GM19099 (cell line): ENCODE measurements around the gene GPRIN3.

Experiments
- POLR2A ChIP-seq: IDR thresholded peaks from 3 replicates; pipeline ENCODE4 v1.6.1; 2011; ENCODE audit warnings: low read depth; ENCODE audit not compliant: insufficient read length; ENCODE audit errors: extremely low read depth

Gene GPRIN3

GRCh38 chr4:89329280-89329679 is 21.7 kb upstream of the GPRIN3 start:
- TF ChIP-seq POLR2A, result no peak

DNA sequence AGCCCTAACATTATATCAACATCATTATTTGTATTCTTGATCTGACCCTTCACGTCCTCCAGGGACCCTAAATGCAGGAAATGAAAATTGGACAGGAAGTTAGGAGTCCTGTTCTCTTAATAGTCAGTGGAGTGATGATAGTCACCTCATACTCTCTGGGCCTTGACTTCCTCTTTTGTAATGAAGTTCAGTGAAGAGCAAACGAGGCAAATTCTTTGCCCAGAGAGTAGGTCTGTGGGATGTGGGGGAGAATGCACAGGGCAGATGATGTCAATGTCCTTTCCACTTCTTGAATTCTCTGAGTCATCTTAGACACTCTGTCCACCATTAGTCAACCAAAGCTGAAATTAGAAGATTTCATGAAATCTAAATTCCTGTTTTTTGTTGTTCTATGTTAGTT is 17.1 kb upstream of the GPRIN3 start:
- TF ChIP-seq POLR2A, result no peak

DNA sequence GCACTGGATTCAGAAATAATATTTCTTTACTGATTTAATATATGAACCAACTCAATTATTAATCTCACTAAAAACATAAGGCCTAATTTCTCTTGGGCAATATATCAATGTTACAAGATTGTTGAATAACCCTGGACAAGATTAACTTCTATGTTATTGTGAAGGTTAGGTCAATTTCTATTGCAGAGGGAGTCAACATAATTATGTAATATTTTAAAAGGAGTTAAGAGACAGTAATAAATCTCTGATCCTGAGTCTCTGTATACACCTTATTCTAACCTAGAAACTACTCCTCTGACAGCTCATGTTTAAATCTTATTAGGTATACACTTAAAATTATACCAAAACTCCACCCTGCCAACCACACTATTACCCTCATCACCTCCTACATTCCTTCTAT is 15.1 kb upstream of the GPRIN3 start:
- no peak for TF ChIP-seq POLR2A

- no peak for TF ChIP-seq POLR2A
Observed at GRCh38 chr4:89319756-89320155, 12.2 kb upstream of the GPRIN3 start.

DNA sequence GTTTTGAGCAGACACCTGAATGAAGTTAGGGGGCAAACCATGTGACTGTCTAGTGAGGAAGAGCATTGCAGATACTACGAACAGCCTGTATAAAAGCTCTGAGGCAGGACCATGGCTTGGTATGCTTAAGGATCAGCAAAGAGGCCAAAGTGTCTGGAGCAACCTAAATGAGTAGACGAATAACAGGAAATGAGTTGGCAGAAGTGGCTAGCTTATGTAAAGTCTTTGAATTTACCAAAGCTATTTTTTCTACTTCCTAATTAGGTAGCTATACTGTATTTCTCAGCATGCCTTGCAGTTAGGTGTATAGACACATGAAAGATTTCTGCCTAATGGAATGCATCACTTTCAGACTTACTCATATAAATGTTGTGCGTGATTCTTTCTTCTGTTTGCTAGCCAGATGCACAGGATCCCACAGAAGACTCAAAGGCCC is 9.3 kb upstream of the GPRIN3 start:
- TF ChIP-seq POLR2A, result no peak

- no peak for TF ChIP-seq POLR2A
Observed at GRCh38 chr4:89316211-89316610, 8.6 kb upstream of the GPRIN3 start.

GRCh38 chr4:89314291-89314690 is 6.7 kb upstream of the GPRIN3 start:
- TF ChIP-seq POLR2A, result no peak

DNA sequence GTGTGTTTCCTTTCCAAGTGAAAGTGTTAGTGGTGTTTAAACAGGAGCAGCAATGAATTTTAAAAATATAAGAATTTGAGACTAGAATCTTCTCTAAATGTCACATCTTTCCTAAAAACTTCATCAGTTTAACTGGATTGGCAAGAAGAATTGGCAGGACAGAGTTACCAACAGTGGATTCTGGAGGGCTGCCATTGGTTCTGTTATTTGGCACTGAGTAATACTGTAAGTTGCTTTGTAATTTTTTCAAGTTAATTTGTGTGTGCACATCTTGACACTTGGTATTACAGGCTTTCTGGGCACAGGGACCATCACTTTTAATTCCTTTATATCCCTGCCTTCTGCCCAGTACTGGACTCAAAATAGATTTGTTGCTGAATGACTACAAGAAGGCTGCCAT is 4.5 kb upstream of the GPRIN3 start:
- TF ChIP-seq POLR2A, result no peak

DNA sequence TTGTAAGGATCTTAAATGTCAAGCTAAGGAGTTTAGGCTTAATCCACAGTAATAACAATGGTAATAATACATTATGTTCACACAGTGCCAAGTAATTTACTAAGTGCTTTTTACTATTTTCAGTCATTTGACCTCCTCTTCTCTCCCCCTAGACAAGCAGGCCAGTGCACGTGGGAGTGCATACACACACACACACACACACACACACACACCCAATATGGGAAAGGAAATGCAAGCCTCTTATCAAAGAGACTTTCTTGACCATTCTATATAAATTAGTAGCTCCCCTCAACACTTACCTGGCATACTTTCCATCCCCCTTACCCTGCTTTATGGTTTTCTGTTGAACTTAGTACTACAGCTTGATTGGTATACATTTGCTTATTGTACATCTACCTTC is 3.8 kb upstream of the GPRIN3 start:
- TF ChIP-seq POLR2A, result no peak

DNA sequence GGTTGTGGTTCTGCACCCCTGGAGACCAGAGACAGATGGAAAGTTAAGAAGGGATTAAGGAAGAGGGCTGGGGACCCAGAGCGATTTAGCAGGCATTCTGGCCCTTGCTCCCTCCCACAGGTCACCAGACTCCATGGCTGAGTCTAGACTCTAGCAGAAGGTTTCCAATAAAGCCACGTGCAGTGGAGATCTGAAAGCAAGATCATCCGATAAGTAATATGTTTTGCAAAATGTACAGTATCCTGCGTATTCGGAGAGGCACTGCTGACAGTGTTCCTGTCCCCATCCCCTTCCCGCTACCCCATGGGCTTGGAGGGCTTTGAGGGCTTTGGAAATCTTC is 531 bp upstream of the GPRIN3 start:
- no peak for TF ChIP-seq POLR2A

DNA sequence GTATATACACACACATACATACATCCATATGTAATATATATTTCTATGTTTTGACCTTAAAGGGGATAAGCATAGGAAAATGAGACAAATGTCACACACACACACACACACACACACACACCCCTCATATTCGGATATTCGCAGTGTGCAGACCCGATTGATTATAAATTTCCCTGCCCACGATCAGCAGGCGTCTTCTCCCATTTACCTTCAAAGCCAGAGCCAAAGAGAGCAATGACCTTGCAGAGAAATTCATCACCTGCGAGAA is 488 bp downstream of the GPRIN3 start:
- TF ChIP-seq POLR2A, result no peak

GRCh38 chr4:89306486-89307177 is 968 bp downstream of the GPRIN3 start:
- TF ChIP-seq POLR2A, result no peak

- no peak for TF ChIP-seq POLR2A
Observed at GRCh38 chr4:89305712-89306437, 1.7 kb downstream of the GPRIN3 start.

GRCh38 chr4:89305028-89305427 is 2.6 kb downstream of the GPRIN3 start:
- TF ChIP-seq POLR2A, result no peak

- no peak for TF ChIP-seq POLR2A
Observed at GRCh38 chr4:89303814-89304388, 3.7 kb downstream of the GPRIN3 start.

- TF ChIP-seq POLR2A, result no peak
Observed at GRCh38 chr4:89303177-89303576, 4.4 kb downstream of the GPRIN3 start.
